ENCODE data around the gene ATF5. TPM values are rescaled to one million over a fixed set of nuclear protein-coding genes. Genes with fewer than 3 reads are reported as not detected.
A peak's percentile ranks its signal among the peaks of the same experiment; 100 is the strongest.

ATF5 gene
- total and polyA plus RNA-seq, 2 of the 8 experiments (the other 6 are each of a cell fraction or from before 2014, with no cell fraction given), result 6.2 to 13.1 TPM

DNA sequence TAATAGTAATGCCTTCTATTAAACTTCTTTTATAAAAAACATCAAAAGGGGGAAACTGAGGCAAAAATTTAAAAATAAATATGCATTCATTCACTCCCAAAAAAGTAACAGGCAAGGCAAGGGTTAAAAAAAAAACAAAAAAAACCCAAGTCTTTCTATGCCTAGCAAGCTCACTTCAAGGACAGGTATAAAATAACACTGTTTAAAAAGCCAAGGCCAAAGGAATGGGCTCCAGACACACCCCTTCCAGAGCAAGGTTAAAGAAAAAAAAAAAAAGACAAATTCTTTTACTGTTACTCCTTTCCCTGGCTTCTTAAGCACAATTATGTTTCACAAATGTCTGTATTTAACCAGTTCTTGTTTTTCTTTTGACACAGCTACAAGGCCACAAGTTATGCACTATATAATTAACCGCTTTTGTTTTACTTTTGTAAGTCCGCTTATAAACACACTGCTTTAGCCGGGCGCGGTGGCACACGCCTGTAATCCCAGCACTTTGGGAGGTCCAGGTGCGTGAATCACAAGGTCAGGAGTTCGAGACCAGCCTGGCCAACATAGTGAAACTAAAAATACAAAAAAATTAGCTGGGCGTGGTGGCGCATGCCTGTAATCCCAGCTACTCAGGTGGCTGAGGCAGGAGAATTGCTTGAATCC lies 28.4 kb downstream of the ATF5 start:
- H3K36me3 ChIP-seq (ENCODE audit: control insufficient read depth in 2 of 4, insufficient read depth in 4 of 4, low read length in 3 of 4), result no peaks in the 10 kb centered on the region
- no peak overlapping the region for H4K8ac ChIP-seq (ENCODE audit: extremely low read depth, insufficient read depth, low read length)
- no peak overlapping the region for H2AFZ ChIP-seq (ENCODE audit: low read length)
- 80% methylated on average over 10 of the region's 10 CpGs; no CpG with 5 or more reads in 1 of the 2 experiments for WGBS, 2 experiments (ENCODE audit: extremely low coverage in 1 of 2, insufficient coverage in 1 of 2, insufficient read length in 1 of 2, insufficient replicate concordance in 2 of 2, low coverage in 1 of 2, low lambda C conversion rate in 2 of 2, missing lambda C conversion rate in 1 of 2)
- no peaks in the 10 kb centered on the region for H3K79me2 ChIP-seq (ENCODE audit: control insufficient read depth in 1 of 2, insufficient read depth in 2 of 2, low read length in 2 of 2)
- no peak overlapping the region for H4K5ac ChIP-seq (ENCODE audit: insufficient read length, low read depth, low read length)
- no peak for FAIRE-seq
- H3K18ac ChIP-seq (ENCODE audit: extremely low read depth, low read length), result no peak overlapping the region
- no peak overlapping the region for H2BK12ac ChIP-seq (ENCODE audit: low read depth, low read length)
- H2AK5ac ChIP-seq (ENCODE audit: low read depth, low read length), result no peak overlapping the region
- H3K9me3 ChIP-seq (ENCODE audit: insufficient read depth in 2 of 2, low read depth in 1 of 2, low read length in 1 of 2), result peaks cover 2 to 9% of the 10 kb centered on the region in 2 experiments; a peak in 3 of 4 replicates
- H3K9ac ChIP-seq (replicated peaks in 1 of 4; ENCODE audit: extremely low read depth in 1 of 4, low read depth in 3 of 4, low read length in 3 of 4), result no peak overlapping the region
- no peak overlapping the region for H3K4me3 ChIP-seq (ENCODE audit: extremely low read depth in 1 of 4, insufficient read depth in 2 of 4, low read depth in 3 of 4, low read length in 4 of 4)
- no peaks in the 10 kb centered on the region for H3K23me2 ChIP-seq (ENCODE audit: low read depth, low read length)
- CTCF ChIA-PET (ENCODE audit: partially characterized antibody), result interaction anchor here (1.1 to 2.0 kb wide), 5 partner anchors 20 to 30 kb away, joined by 3 to 10 read pairs (median 5); no protein-coding TSS in a partner anchor
- H4K20me1 ChIP-seq (replicated peaks in 1 of 2; ENCODE audit: control insufficient read depth in 1 of 2, insufficient read depth in 2 of 2, low read length in 2 of 2), result no peaks in the 10 kb centered on the region
- no peak overlapping the region for H3K27ac ChIP-seq (ENCODE audit: low read depth, low read length)
- H2BK5ac ChIP-seq (ENCODE audit: low read depth, low read length), result no peak overlapping the region
- H3K27me3 ChIP-seq (replicated peaks in 1 of 4; ENCODE audit: control insufficient read depth in 3 of 4, extremely low read depth in 1 of 4, insufficient read depth in 3 of 4, low read length in 3 of 4), result no peaks in the 10 kb centered on the region
- peaks cover 0 to 17% (median 9%) of the 10 kb centered on the region in 4 experiments; a peak in 6 of 7 replicates for H3K4me1 ChIP-seq (replicated peaks in 1 of 4; ENCODE audit: control insufficient read depth in 3 of 4, insufficient read depth in 4 of 4, low read length in 3 of 4)
- no peak for DNase-seq (ENCODE audit: low read depth in 1 of 2, low spot score in 2 of 2)
- H3K4ac ChIP-seq (replicated peaks; ENCODE audit: insufficient read length, low read depth, low read length), result no peak overlapping the region
- no peaks in the 10 kb centered on the region for H3K79me1 ChIP-seq (ENCODE audit: low read depth, low read length)
- H3K56ac ChIP-seq (replicated peaks; ENCODE audit: insufficient read length, low read depth, low read length), result no peak overlapping the region
- TF ChIP-seq, protein P1, sequence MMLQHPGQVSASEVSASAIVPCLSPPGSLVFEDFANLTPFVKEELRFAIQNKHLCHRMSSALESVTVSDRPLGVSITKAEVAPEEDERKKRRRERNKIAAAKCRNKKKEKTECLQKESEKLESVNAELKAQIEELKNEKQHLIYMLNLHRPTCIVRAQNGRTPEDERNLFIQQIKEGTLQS (IDR thresholded peaks at IDR 0.05; ENCODE audit: insufficient read depth, low read depth, low read length), result no peak
- H2BK15ac ChIP-seq (ENCODE audit: low read length), result no peak overlapping the region
- no peak overlapping the region for H2BK120ac ChIP-seq (replicated peaks; ENCODE audit: low read depth, low read length)
- no peak overlapping the region for H3K14ac ChIP-seq (ENCODE audit: insufficient read length)
- no peak overlapping the region for H2BK20ac ChIP-seq (ENCODE audit: low read length)
- 0 out of 4 replicates have a peak overlapping the region, but pooled peaks of 1 of the 2 experiments have one; percentile 30 for H3K4me2 ChIP-seq (ENCODE audit: insufficient read depth in 1 of 2, low read depth in 2 of 2, low read length in 2 of 2)
- H3K23ac ChIP-seq (ENCODE audit: insufficient read length), result no peak overlapping the region
- H4K91ac ChIP-seq (replicated peaks; ENCODE audit: insufficient read length, low read length), result no peak overlapping the region
- POLR2A ChIA-PET (ENCODE audit: partially characterized antibody), result interaction anchor here (1.9 to 2.7 kb wide), 2 partner anchors 24 to 28 kb away, joined by 7 to 9 read pairs; partner anchors contain the start of genes ATF5 and NUP62

Data from H1 (cell line).